HG02571 (cell line): ENCODE measurements around the gene THSD8.
"Not testable (repeated sequence)": the region's sequence is repeated elsewhere in the genome, so short reads cannot be mapped to it uniquely, and the experiment has no call there.

Experiments used
- ATAC-seq: cut with Tn5 transposase; IDR thresholded peaks from one replicate; pipeline ENCODE4 v1.9.1; 2021; ENCODE audit warnings: mild to moderate bottlenecking, moderate library complexity; ENCODE audit not compliant: unreplicated experiment

The THSD8 gene

DNA sequence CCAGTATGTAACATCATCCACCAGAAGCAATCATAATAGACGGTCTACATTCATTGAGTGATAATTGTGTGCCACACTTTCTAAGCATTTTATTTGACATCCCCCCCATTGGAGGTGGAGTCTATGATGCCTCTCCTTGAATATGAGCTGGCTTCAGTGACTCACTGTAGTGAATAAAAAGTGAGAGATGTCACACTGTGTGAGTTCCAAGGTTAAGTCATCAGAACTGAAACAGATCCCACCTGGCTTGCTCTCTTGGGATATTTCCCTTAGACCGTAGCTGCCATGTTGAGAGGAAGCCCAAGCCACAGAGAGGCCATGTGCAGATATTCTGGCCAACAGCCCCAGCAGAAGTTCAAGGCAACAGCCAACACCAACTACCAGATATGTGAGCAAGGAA is 19.9 kb downstream of the THSD8 start:
- no peak for ATAC-seq

DNA sequence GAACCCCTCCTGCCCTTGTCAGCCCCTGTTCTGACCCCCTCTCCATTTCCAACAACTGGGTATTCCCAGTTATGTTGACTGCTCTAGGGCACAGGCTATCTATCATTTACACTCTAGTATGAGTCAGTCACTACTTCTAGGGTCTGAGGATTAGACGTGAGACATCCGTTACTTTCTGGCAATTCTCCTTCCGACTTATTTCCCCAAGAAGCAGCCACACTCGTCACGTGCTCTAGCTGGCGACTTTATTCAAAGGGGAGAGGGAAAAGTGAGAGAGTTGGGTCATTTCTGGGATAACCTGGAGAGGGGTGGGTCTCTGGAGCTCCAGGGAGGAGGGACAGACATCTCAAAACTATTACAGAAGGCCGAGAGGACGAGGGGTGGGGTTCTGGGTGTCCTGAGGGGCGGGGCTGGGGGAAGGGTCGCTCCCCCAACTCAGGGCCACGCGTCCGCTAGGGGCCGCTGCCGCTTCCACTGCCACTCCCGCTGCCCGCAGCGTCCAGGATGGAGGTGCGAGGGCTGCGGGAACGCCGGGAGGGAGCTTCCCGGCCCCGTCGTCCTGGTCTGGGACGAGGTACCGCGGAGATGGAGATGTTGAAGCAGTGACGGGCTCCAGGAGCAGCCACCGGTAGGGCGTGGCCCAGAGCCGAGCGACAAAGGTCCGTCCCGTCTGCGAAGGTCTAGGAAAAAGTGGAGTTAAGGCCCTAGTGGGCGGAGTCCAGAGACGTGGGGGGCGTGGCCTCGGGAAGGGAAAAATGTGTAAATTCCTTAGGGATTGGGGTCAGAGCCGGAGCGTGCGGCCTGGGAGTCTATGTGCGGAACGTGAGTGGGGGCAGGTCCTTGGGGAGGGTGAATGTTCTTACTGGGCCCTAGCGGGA is 23.6 kb downstream of the THSD8 start:
- ATAC-seq = no peak

DNA sequence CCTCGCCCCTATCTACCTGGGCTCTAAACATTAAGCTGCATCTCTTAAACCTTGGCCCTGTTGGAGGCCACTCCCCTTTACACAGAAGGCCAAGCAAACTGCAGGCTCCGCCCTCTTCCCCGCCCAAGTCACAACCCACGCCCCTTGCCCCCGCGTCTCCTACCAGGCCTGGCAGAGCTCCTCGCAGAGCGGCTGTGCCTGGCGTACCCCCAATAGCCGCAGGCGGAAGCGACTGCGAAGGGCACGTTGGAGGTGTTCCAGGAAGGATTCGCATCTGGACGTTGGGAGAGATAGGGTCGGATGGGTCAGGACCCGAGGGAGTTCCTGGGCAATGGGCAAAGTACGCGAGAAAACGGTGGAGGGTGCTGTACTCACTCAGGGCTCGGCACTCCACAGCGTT is 26.6 kb downstream of the THSD8 start:
- no peak for ATAC-seq

GRCh38 chr19:12833418-12833737 is 31.5 kb downstream of the THSD8 start:
- ATAC-seq = no peak

GRCh38 chr19:12833738-12834565 is 32.1 kb downstream of the THSD8 start:
- no peak for ATAC-seq

GRCh38 chr19:12834566-12834943 is 32.7 kb downstream of the THSD8 start, which contains the start of gene RTBDN:
Gene RTBDN (minus strand): TSS chr19:12834579. CDS start chr19:12829979, 4,600 bp downstream.
- no peak for ATAC-seq

DNA sequence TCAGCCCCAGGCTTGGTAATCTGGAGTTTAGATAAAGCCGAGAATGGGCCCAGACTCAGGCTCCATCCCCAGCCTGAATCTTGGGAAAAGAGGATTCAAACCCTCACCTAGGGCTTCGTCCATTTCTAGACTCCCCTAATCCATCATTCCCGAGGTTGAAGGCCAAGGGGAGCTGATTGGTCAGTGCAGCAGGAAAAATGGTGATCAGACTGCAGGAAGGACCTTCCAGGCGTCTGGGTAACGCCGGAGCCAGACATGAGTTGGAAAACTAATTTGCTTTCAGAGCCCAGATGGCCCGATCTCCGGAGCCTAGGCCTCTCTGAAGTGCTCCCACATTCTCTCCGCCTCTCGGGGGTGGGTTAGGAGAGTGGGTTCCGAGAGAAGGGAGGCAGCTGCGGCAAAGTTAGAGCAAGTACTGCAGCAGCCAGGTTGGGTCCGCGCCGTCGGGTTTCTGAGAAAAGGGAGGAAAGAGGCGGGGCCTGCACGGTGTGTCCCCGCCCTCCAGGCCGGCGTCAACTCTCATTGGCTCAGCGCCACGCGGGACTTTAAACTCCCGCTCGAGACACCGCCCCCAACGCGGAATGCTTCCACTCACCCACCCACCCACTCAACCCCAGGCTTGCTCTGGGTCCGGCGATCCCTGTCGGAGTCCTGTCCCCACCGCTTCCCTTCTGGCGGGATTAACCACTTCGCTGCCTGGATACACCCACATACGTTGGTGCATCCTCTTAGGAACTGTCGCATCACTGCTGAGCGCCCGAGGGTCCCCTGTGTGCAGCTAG is 33.3 kb downstream of the THSD8 start:
- no peak for ATAC-seq

GRCh38 chr19:12836529-12836863 is 34.6 kb downstream of the THSD8 start:
- ATAC-seq = no peak

GRCh38 chr19:12837225-12837624 is 35.4 kb downstream of the THSD8 start:
- no peak for ATAC-seq

- ATAC-seq = no peak
These were observed 36.5 kb downstream of the THSD8 start, which contains the start of gene MAST1 for GRCh38 chr19:12838182-12838885. Gene MAST1 (plus strand): TSS chr19:12838515. CDS start chr19:12838573, 58 bp downstream.

DNA sequence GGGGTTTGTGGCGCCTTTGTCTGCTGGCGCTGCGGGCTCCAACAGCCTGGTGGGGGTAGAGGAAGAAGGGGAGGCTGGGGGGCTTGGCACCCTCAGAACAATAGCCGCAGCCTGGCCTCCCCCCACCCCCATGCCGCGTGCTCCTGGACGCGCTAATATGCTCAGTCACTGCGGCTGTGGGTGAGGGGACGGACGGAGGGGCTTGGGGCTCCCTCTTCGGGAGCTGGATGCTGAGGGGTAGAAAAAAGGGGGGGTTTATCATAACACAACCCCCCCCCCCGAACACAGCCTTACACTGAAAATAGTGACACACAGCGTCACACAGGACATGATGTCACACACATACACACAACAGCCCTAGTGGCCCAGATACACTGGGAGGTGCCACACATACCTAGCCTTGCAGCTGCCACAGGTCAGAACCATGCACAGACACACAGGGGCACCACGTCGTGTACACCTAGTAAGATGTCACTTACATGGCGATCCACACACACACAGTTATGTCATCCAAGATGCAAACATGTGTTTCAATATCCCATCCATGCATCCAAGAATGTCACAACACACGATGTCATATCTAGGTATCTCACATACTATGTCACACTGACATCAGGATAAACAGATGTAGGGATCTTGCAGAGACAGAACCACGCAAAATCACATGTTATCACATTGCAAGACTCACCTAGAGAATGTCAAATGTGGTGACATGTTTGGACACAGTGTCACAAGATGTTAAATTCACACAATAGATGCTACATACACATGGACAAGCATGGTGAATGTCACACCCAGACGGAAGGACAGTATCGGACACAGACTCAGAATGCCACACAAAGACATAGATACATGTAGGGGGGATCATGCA is 37.3 kb downstream of the THSD8 start:
- ATAC-seq = no peak

DNA sequence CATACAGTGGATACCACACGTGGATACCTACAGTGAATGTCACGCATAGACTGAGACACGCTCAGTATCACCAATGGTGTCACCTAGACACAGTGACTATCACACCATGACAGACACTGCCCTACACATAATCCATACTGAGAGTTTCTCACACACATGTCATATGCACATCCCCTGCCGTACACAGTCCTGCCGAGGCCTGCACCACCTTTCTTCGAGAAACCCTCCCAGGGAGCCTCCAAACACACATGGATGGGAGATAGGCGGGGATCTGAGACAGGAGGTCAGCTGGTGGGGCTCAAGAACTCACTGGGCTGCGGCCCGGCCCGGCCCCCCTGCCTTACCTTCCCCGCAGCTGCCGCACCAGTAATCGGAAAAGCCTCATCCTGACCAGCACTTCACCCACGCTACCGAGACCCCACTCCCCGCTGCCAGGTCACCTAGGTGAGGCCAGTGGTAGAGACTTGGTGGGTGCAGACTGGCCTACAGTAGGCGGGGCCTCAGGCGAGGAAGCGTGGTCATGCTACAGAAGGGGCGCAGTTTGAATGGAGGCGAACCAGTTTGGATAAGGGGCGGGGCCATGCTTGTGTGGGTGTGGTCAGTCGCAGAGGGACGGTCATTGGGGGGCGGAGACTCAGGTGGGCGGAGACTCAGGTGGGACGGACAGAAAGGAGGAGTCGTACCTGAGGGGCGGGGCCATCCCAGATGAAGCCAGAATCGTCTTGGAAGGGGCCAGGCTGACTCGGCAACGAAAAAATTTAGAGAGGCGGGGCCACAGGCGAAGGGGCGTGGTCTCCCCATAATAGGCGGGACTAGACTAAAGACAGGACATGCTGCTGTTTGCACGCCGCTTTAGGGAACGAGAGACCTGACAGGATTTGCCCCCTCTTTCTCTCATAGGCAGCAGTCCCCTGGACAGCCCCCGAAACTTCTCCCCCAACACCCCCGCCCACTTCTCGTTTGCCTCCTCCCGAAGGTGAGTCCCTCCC is 38.5 kb downstream of the THSD8 start:
- no peak for ATAC-seq

DNA sequence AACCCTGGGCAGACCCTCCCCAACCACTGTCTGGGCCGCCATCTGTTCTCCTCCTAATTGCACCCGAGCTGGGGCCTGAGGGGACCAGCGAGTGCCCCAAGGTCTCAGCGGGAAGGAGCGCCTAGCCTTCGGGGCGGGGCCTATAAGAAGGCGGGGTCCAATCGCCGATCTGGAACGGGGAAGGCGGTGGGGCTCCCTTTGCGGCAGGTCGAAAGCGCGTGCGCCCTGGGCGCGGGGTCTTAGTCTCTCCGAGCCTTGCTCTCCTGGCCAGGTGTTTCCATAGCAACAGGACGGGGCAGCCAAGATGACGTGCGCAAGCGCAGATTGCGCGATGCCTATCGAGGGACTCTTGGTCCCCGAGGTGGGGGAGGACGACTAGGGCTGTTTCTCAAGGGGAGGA is 39.2 kb downstream of the THSD8 start:
- no peak for ATAC-seq

DNA sequence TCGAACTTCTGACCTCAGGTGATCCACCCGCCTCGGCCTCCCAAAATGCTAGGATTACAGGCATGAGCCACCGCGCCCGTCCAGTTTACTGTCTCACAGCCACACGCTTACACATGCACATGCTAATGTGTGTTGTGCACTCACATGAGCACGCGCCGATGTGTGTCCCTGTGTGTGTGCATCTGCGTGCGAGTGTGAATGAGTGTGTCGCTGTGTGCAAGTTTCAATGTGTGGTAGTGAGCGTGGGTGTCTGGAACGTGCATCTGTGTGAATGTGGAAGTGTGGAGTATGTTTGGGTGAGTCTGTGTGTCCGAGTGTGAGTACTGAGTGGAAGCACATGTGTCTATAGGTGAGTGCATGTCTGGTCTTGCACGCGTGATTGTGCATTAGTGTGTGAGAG is 40.6 kb downstream of the THSD8 start:
- ATAC-seq = no peak

DNA sequence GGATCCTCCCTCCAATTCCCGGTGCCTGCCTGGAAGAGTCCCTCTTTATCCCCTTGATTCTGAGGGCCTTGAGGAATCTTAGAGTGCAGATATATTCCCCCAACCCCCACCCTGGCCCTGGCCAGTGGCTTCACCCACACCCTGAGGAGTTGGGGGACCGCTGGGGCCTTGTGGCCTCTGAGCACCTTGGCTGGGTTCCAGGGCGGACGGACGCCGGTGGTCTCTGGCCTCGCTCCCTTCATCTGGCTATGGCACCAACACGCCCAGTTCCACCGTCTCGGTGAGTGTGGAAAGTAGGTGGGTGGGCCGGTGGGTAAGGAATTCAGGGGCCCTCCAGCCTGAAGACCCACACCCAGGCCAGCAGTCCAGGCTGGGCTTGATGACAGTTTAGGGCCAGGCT is 41.5 kb downstream of the THSD8 start:
- ATAC-seq = no peak

- no peak for ATAC-seq
These were observed 42.3 kb downstream of the THSD8 start for GRCh38 chr19:12843999-12844732.

DNA sequence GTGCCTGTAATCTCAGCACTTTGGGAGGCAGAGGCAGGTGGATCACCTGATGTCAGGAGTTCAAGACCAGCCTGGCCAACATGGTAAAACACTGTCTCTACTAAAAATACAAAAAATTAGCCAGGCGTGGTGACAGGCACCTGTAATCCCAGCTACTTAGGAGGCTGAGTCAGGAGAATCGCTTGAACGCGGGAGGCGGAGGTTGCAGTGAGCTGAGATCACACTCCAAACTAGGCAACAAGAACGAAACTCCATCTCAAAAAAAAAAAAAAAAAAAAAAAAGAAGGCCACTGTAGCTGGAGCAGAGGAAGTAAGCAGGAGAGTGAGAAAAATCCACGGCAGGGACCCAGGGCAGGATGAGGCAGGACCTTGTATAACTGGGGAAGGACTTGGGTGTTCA is 44.7 kb downstream of the THSD8 start:
- not testable (repeated sequence) for ATAC-seq
